ENCODE measurements around the gene FAM114A1. TPM values are rescaled to one million over a fixed set of nuclear protein-coding genes. Genes with fewer than 3 reads are reported as not detected.

FAM114A1 gene
- total RNA-seq, 1 donor from 2014 or later: 27.0 TPM

- Mint-ChIP-seq H3K4me3 (ENCODE audit: unreplicated experiment) (no peak overlapping the region), H3K27me3 (ENCODE audit: unreplicated experiment) (no peaks in the 10 kb centered on the region)
These were observed 44.8 kb upstream of the FAM114A1 start for GRCh38 chr4:38822748-38823303.

GRCh38 chr4:38823766-38824165 is 43.8 kb upstream of the FAM114A1 start:
- Mint-ChIP-seq H3K27me3 (ENCODE audit: unreplicated experiment) (no peaks in the 10 kb centered on the region), H3K4me1 (ENCODE audit: unreplicated experiment) (no peaks in the 10 kb centered on the region)

More at GRCh38 chr4:38822748-38823303, 44.8 kb upstream of the FAM114A1 start:
- no peak for TF ChIP-seq CTCF (IDR thresholded peaks at IDR 0.05; ENCODE audit: unreplicated experiment)
- Mint-ChIP-seq H3K27ac (ENCODE audit: unreplicated experiment) (no peak overlapping the region), H3K4me1 (ENCODE audit: unreplicated experiment) (no peaks in the 10 kb centered on the region), H3K9me3 (ENCODE audit: unreplicated experiment) (no peaks in the 10 kb centered on the region), H3K36me3 (ENCODE audit: low read depth, unreplicated experiment) (no peaks in the 10 kb centered on the region)
- DNase-seq (ENCODE audit: low spot score): no peak

GRCh38 chr4:38829237-38829636 is 38.4 kb upstream of the FAM114A1 start:
- Mint-ChIP-seq H3K27me3 (ENCODE audit: unreplicated experiment) (peaks cover 3% of the 10 kb centered on the region), H3K27ac (ENCODE audit: unreplicated experiment) (no peak overlapping the region), H3K4me1 (ENCODE audit: unreplicated experiment) (no peaks in the 10 kb centered on the region), H3K4me3 (ENCODE audit: unreplicated experiment) (no peak overlapping the region), H3K36me3 (ENCODE audit: low read depth, unreplicated experiment) (no peaks in the 10 kb centered on the region), H3K9me3 (ENCODE audit: unreplicated experiment) (peaks cover 4% of the 10 kb centered on the region)
- no peak for TF ChIP-seq CTCF (IDR thresholded peaks at IDR 0.05; ENCODE audit: unreplicated experiment)
- no peak for DNase-seq (ENCODE audit: low spot score)

More at GRCh38 chr4:38823766-38824165, 43.8 kb upstream of the FAM114A1 start:
- no peak for TF ChIP-seq CTCF (IDR thresholded peaks at IDR 0.05; ENCODE audit: unreplicated experiment)
- H3K27ac Mint-ChIP-seq (ENCODE audit: unreplicated experiment): no peak overlapping the region
- no peak overlapping the region for H3K4me3 Mint-ChIP-seq (ENCODE audit: unreplicated experiment)
- H3K9me3 Mint-ChIP-seq (ENCODE audit: unreplicated experiment): no peaks in the 10 kb centered on the region
- no peaks in the 10 kb centered on the region for H3K36me3 Mint-ChIP-seq (ENCODE audit: low read depth, unreplicated experiment)
- DNase-seq (ENCODE audit: low spot score): no peak

GRCh38 chr4:38831653-38832052 is 36.0 kb upstream of the FAM114A1 start:
- H3K27me3 Mint-ChIP-seq (ENCODE audit: unreplicated experiment): peaks cover 3% of the 10 kb centered on the region
- no peak overlapping the region for H3K27ac Mint-ChIP-seq (ENCODE audit: unreplicated experiment)
- H3K36me3 Mint-ChIP-seq (ENCODE audit: low read depth, unreplicated experiment): no peaks in the 10 kb centered on the region
- H3K9me3 Mint-ChIP-seq (ENCODE audit: unreplicated experiment): peaks cover 4% of the 10 kb centered on the region
- H3K4me1 Mint-ChIP-seq (ENCODE audit: unreplicated experiment): no peaks in the 10 kb centered on the region
- DNase-seq (ENCODE audit: low spot score): no peak
- TF ChIP-seq CTCF (IDR thresholded peaks at IDR 0.05; ENCODE audit: unreplicated experiment): no peak
- H3K4me3 Mint-ChIP-seq (ENCODE audit: unreplicated experiment): no peak overlapping the region

- no peaks in the 10 kb centered on the region for H3K36me3 Mint-ChIP-seq (ENCODE audit: low read depth, unreplicated experiment)
- no peak overlapping the region for H3K27ac Mint-ChIP-seq (ENCODE audit: unreplicated experiment)
- TF ChIP-seq CTCF (IDR thresholded peaks at IDR 0.05; ENCODE audit: unreplicated experiment): no peak
- no peaks in the 10 kb centered on the region for H3K4me1 Mint-ChIP-seq (ENCODE audit: unreplicated experiment)
- no peak for DNase-seq (ENCODE audit: low spot score)
- peaks cover 4% of the 10 kb centered on the region for H3K9me3 Mint-ChIP-seq (ENCODE audit: unreplicated experiment)
- no peak overlapping the region for H3K4me3 Mint-ChIP-seq (ENCODE audit: unreplicated experiment)
- H3K27me3 Mint-ChIP-seq (ENCODE audit: unreplicated experiment): peaks cover 3% of the 10 kb centered on the region
These were observed 35.4 kb upstream of the FAM114A1 start for GRCh38 chr4:38832206-38832605.
